ENCODE data around the gene PLA2G4F. TPM values are rescaled to one million over a fixed set of nuclear protein-coding genes. Genes with fewer than 3 reads are reported as not detected.

PLA2G4F gene
- total RNA-seq, 4 donors from 2014 or later: not detected

GRCh38 chr15:42138968-42139386, 17.5 kb downstream of the PLA2G4F start:
- no peak for TF ChIP-seq CTCF (IDR thresholded peaks at IDR 0.05)
- ATAC-seq (ENCODE audit: low FRiP score): no peak
- no peak for DNase-seq (ENCODE audit: low spot score)

GRCh38 chr15:42138411-42138810, 18.0 kb downstream of the PLA2G4F start:
- no peak for ATAC-seq (ENCODE audit: low FRiP score)
- DNase-seq (ENCODE audit: low spot score): no peak
- no peak for TF ChIP-seq CTCF (IDR thresholded peaks at IDR 0.05)

DNA sequence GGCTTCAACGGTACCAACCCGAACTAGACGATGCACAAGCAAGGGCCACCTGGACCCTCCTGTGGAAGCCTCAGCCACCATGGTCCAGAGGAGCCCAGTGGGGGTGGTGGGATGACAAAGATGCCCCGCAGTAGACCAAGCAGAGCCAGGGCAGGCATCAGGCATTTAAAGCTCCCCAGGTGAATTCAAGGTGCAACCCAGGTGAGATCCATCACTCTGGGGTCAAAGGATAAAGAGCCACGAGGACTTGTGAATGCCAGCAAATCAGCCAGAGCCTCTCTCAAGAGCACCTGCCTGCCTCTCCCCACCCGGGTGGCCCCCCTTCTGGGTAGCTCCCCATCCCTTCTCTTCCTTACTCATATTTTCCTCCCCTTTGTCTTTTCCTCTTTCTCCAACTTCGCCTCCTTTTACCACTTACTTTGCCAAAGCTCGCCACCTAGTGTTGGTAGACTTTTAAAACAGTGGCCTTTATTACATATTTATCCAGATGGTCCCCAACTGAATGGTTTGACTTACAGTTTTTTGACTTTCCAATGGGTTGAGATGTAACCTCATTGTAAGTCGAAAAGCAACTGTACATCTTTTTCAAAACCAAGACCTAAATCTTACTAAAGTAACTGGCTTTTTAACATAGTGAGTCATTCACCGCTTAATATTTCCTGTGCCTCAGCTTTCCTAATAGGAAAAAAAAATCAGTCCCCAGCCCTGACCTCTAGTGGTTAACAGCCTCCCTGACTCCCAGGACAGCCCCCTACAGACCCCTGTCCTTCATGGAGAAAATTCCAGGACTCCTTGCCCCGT, 18.8 kb downstream of the PLA2G4F start:
- no peak for ATAC-seq (ENCODE audit: low FRiP score)
- no peak for DNase-seq (ENCODE audit: low spot score)
- no peak for TF ChIP-seq CTCF (IDR thresholded peaks at IDR 0.05)

DNA sequence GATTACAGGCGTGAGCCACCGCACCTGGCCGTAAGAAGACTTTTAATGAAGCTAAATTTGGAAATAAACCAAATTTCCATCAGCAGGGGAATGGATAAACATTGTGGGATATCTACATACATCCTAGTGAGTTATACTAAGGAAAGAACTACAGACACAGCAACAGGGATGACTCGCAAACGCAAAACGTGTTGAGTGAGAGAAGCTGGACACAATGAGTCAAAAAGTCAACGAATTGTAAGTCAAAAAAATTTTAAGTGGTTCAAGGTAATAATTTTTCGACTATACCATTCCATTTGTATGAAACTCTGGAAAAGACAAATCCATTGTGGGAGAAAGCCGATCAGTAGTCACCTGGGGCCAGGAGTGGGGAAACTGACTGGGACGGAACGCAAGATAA, 19.9 kb downstream of the PLA2G4F start:
- DNase-seq (ENCODE audit: low spot score) (no peak), ATAC-seq (ENCODE audit: low FRiP score) (no peak)
- TF ChIP-seq CTCF (IDR thresholded peaks at IDR 0.05): no peak

GRCh38 chr15:42135351-42135750, 21.1 kb downstream of the PLA2G4F start:
- DNase-seq (ENCODE audit: low spot score) (no peak), ATAC-seq (ENCODE audit: low FRiP score) (no peak)
- no peak for TF ChIP-seq CTCF (IDR thresholded peaks at IDR 0.05)

DNA sequence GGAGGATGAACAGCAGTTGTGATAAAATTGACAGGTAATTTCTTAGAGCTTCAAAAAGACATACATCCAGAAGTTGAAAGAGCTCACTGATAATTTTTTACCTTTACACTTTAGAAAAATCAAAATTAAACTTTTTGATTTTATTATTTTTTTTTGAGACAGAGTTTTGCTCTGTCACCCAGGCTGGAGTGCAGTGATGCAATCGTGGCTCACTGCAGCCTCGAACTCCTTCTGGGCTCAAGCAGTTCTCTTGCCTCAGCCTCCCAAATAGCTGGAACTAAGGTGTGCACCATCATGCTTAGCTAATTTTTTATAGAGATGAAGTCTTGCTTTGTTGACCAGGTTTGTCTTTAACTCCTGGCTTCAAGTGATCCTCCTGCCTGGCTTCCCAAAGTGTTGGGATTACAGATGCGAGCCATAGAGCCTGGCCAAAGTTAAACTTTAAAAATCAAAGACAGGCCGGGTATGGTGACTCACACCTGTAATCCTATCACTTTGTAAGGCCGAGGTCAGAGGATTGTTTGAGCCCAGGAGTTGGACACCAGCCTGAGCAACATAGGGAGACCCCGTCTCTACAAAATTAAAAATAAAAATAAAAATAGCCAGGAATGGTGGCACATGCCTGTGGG, 21.7 kb downstream of the PLA2G4F start:
- ATAC-seq (ENCODE audit: low FRiP score) (no peak), DNase-seq (ENCODE audit: low spot score) (no peak)
- no peak for TF ChIP-seq CTCF (IDR thresholded peaks at IDR 0.05)

All from omental fat pad (tissue), 4 donors.